GM23338 (cell line): ENCODE data around the gene JUP. TPM values are rescaled to one million over a fixed set of nuclear protein-coding genes. Genes with fewer than 3 reads are reported as not detected.
A peak's percentile ranks its signal among the peaks of the same experiment; 100 is the strongest.

Experiments
- ATAC-seq: fragments of 200-7000 bp; cut with Tn5 transposase; 3 replicates; pipeline ENCODE4 v1.9.1; 2020
- DNase-seq: peaks from one replicate; pipeline ENCODE4 v3.0.0-alpha.2; 2015; ENCODE audit warnings: low spot score
- H2AFZ ChIP-seq: fragments of 200-600 bp; sonication (generic); 2 replicates; pipeline ENCODE4 v1.8.0; 2016; ENCODE audit warnings: antibody characterized with exemption, mild to moderate bottlenecking, moderate library complexity
- H3F3A ChIP-seq: fragments of 200-600 bp; sonication (generic); replicated peaks from 2 replicates; pipeline ENCODE4 v1.8.0; 2017; ENCODE audit warnings: antibody characterized with exemption, mixed run types, low read depth
- H3K27ac ChIP-seq: fragments of 200-600 bp; sonication (generic); 2 replicates; pipeline ENCODE4 v1.6.1; 2016; ENCODE audit warnings: low read depth
- H3K27me3 ChIP-seq: fragments of 200-600 bp; sonication (generic); 2 replicates; pipeline ENCODE4 v1.8.0; 2016; ENCODE audit warnings: mild to moderate bottlenecking, mixed run types, moderate library complexity; ENCODE audit not compliant: insufficient read depth
- H3K36me3 ChIP-seq: fragments of 200-600 bp; sonication (generic); 2 replicates; pipeline ENCODE4 v1.8.0; 2016; ENCODE audit warnings: mild to moderate bottlenecking; ENCODE audit not compliant: insufficient read depth
- H3K4me1 ChIP-seq: fragments of 200-600 bp; sonication (generic); 2 replicates; pipeline ENCODE4 v1.8.0; 2016; ENCODE audit warnings: mild to moderate bottlenecking, moderate library complexity; ENCODE audit not compliant: insufficient read depth
- H3K4me2 ChIP-seq: fragments of 200-600 bp; sonication (generic); 2 replicates; pipeline ENCODE4 v1.7.1; 2017; ENCODE audit warnings: mixed run types
- H3K4me3 ChIP-seq: fragments of 200-600 bp; sonication (generic); 2 replicates; pipeline ENCODE4 v1.6.1; 2016; ENCODE audit warnings: mixed run types
- H3K79me2 ChIP-seq: fragments of 200-600 bp; sonication (generic); replicated peaks from 2 replicates; pipeline ENCODE4 v1.8.0; 2017; ENCODE audit warnings: mild to moderate bottlenecking; ENCODE audit not compliant: insufficient read depth
- H3K9me2 ChIP-seq: fragments of 200-600 bp; sonication (generic); 2 replicates; pipeline ENCODE4 v1.8.0; 2017; ENCODE audit not compliant: insufficient read depth
- H4K20me1 ChIP-seq: fragments of 200-600 bp; sonication (generic); replicated peaks from 2 replicates; pipeline ENCODE4 v1.8.0; 2017; ENCODE audit warnings: mild to moderate bottlenecking; ENCODE audit not compliant: insufficient read depth
- H3K27ac Mint-ChIP-seq: 2 replicates; pipeline ENCODE4 v1.8.0; 2020; ENCODE audit warnings: inconsistent platforms, mild to moderate bottlenecking, moderate library complexity, mixed read lengths
- H3K27me3 Mint-ChIP-seq: 3 replicates; pipeline ENCODE4 v1.8.0; 2022; ENCODE audit warnings: low read depth, mild to moderate bottlenecking, moderate library complexity, mixed read lengths, inconsistent platforms; ENCODE audit not compliant: insufficient read depth, poor library complexity
- H3K36me3 Mint-ChIP-seq: 3 replicates; pipeline ENCODE4 v1.8.0; 2021; ENCODE audit warnings: low read depth, mild to moderate bottlenecking, inconsistent platforms, moderate library complexity, mixed read lengths
- H3K4me1 Mint-ChIP-seq: 3 replicates; pipeline ENCODE4 v1.8.0; 2020; ENCODE audit warnings: mild to moderate bottlenecking, inconsistent platforms, mixed read lengths
- H3K4me3 Mint-ChIP-seq: 3 replicates; pipeline ENCODE4 v1.8.0; 2021; ENCODE audit warnings: moderate library complexity, mild to moderate bottlenecking, inconsistent platforms, mixed read lengths
- H3K9me3 Mint-ChIP-seq: 3 replicates; pipeline ENCODE4 v1.8.0; 2020; ENCODE audit warnings: moderate library complexity, mild to moderate bottlenecking, inconsistent platforms, mixed read lengths
- CREB1 ChIP-seq: fragments of 250-450 bp; sonication (Bioruptor Pico); IDR thresholded peaks from 2 replicates; pipeline ENCODE4 v1.5.0; 2020; ENCODE audit warnings: low read depth, mild to moderate bottlenecking, moderate library complexity
- CTCF ChIP-seq, 2 experiments: fragments of 200-600 bp in 1 of 2; sonication (generic) in 1 of 2; conservative IDR thresholded peaks; 2 replicates each; pipeline versions ENCODE4 v1.5.1 to v1.6.1; 2016 to 2017; ENCODE audit warnings: antibody characterized with exemption in 2 of 2, low read depth in 2 of 2, mild to moderate bottlenecking in 2 of 2, moderate library complexity in 1 of 2
- ETS1 ChIP-seq: IDR thresholded peaks from 2 replicates; pipeline ENCODE4 v1.6.1; 2016; ENCODE audit warnings: antibody characterized with exemption
- EZH2 ChIP-seq: fragments of 200-600 bp; sonication (generic); IDR thresholded peaks from one replicate; pipeline ENCODE4 v1.8.0; 2017; ENCODE audit warnings: antibody characterized with exemption, mild to moderate bottlenecking, low read depth; ENCODE audit not compliant: unreplicated experiment
- EZH2phosphoT487 ChIP-seq: fragments of 200-600 bp; sonication (generic); IDR thresholded peaks from one replicate; pipeline ENCODE4 v1.8.1; 2018; ENCODE audit warnings: antibody characterized with exemption; ENCODE audit not compliant: unreplicated experiment
- NANOG ChIP-seq: IDR thresholded peaks from 2 replicates; pipeline ENCODE4 v1.6.1; 2016; ENCODE audit warnings: antibody characterized with exemption, borderline replicate concordance
- ZNF114 ChIP-seq: fragments of 250-450 bp; sonication (Bioruptor Pico); IDR thresholded peaks from 2 replicates; pipeline ENCODE4 v1.5.0; 2020; ENCODE audit warnings: mild to moderate bottlenecking, moderate library complexity
- ZNF462 ChIP-seq: fragments of 250-450 bp; sonication (Bioruptor Pico); IDR thresholded peaks from 2 replicates; pipeline ENCODE4 v1.5.0; 2020; ENCODE audit warnings: mild to moderate bottlenecking, moderate library complexity
- polyA plus RNA-seq: library from polyadenylated mRNA; unstranded; fragments of >200 nt; fragmentation: Nextera tagmentation; extraction: Ambion mirVana; gene quantifications from 2 replicates; pipeline ENCODE4 v1.2.1, GENCODE V29; 2016
- total RNA-seq: library from RNA; depleted of rRNA; stranded (reverse); fragments of >200 nt; shearing (Covaris generic); gene quantifications from 2 replicates; pipeline ENCODE4 v1.2.3, GENCODE V29; 2014

The JUP gene
- total and polyA plus RNA-seq, 2 experiments from 2014 or later, result 45.5 to 177 TPM

- Histone ChIP-seq H3K79me2 (no peaks in the 10 kb centered on the region), H3K4me3 (no peak overlapping the region), H3K4me2 (peak overlapping the region; percentile 59), H2AFZ (peak overlapping the region; percentile 99), H3F3A (no peaks in the 10 kb centered on the region; the same call in 1 of the 2 replicates), H3K27ac (0 out of 2 replicates have a peak overlapping the region, but pooled peaks have one; percentile 39), H3K9me2 (no peaks in the 10 kb centered on the region), H4K20me1 (no peaks in the 10 kb centered on the region), H3K27me3 (peaks cover 46% of the 10 kb centered on the region), H3K4me1 (peaks cover 17% of the 10 kb centered on the region), H3K36me3 (no peaks in the 10 kb centered on the region)
- ATAC-seq (peak; percentile 64), DNase-seq (peak; percentile 93)
- TF ChIP-seq EZH2, result no peak
- TF ChIP-seq CREB1 (CRISPR knock-in tag), result peak; percentile 61; the same call in 1 of the 2 replicates
- peak; percentile 95 to 99 for TF ChIP-seq CTCF (conservative IDR thresholded peaks at IDR 0.05; ENCODE audit: low read depth in 2 of 2)
- Mint-ChIP-seq H3K27ac (peak overlapping the region; percentile 83), H3K9me3 (no peaks in the 10 kb centered on the region), H3K4me1 (peaks cover 21% of the 10 kb centered on the region), H3K4me3 (no peak overlapping the region), H3K36me3 (peaks cover 2% of the 10 kb centered on the region; the same call in 1 of the 3 replicates), H3K27me3 (peaks cover 47% of the 10 kb centered on the region)
These were observed 48.3 kb downstream of the JUP start for GRCh38 chr17:41738077-41738800.

GRCh38 chr17:41737680-41738023 is 48.9 kb downstream of the JUP start:
- no peak overlapping the region for H3K4me2 ChIP-seq

More at GRCh38 chr17:41737680-41738023, 48.9 kb downstream of the JUP start:
- Histone ChIP-seq H3K9me2 (no peaks in the 10 kb centered on the region), H3K79me2 (no peaks in the 10 kb centered on the region), H3K27ac (no peak overlapping the region), H3K4me1 (peaks cover 17% of the 10 kb centered on the region), H4K20me1 (no peaks in the 10 kb centered on the region), H3K36me3 (no peaks in the 10 kb centered on the region), H3K27me3 (peaks cover 52% of the 10 kb centered on the region), H2AFZ (0 out of 2 replicates have a peak overlapping the region, but pooled peaks have one; percentile 99), H3K4me3 (no peak overlapping the region), H3F3A (no peaks in the 10 kb centered on the region; the same call in 1 of the 2 replicates)
- Mint-ChIP-seq H3K4me3 (no peak overlapping the region), H3K27me3 (peaks cover 53% of the 10 kb centered on the region), H3K4me1 (peaks cover 21% of the 10 kb centered on the region), H3K36me3 (peaks cover 2% of the 10 kb centered on the region; the same call in 1 of the 3 replicates), H3K27ac (no peak overlapping the region), H3K9me3 (no peaks in the 10 kb centered on the region)
- no peak for DNase-seq
- TF ChIP-seq CREB1 (CRISPR knock-in tag), result no peak
- no peak for TF ChIP-seq NANOG
- TF ChIP-seq EZH2phosphoT487, result no peak
- TF ChIP-seq ZNF114, result no peak
- TF ChIP-seq ETS1, result no peak
- no peak for TF ChIP-seq ZNF462 (CRISPR knock-in tag)
- no peak for ATAC-seq
